ENCODE measurements around the gene ZNF784. TPM values are rescaled to one million over a fixed set of nuclear protein-coding genes. Genes with fewer than 3 reads are reported as not detected.

Gene ZNF784
- total and polyA plus RNA-seq, 2 of the 13 experiments (the other 11 are each of a cell fraction or from before 2014, with no cell fraction given) = 4.1 to 4.2 TPM

- Histone ChIP-seq H3K9me3 (ENCODE audit: low read length) (no peaks in the 10 kb centered on the region), H3K4me2 (ENCODE audit: low read depth, low read length) (no peak overlapping the region), H3K36me3 (replicated peaks in 1 of 2; ENCODE audit: control insufficient read depth in 1 of 2, insufficient read depth in 2 of 2, low read length in 2 of 2) (peaks cover 1 to 3% of the 10 kb centered on the region in 2 experiments; a peak in 1 of 5 replicates), H2AFZ (ENCODE audit: low read length) (no peak overlapping the region), H3K27ac (ENCODE audit: extremely low read length, insufficient read depth, low read length) (no peak overlapping the region), H3K9ac (ENCODE audit: insufficient read depth, low read depth, low read length) (no peak overlapping the region), H4K20me1 (ENCODE audit: insufficient read depth, low read length) (peaks cover 14% of the 10 kb centered on the region; the same call in 1 of the 2 replicates), H3K27me3 (ENCODE audit: control insufficient read depth in 1 of 2, insufficient read depth in 2 of 2, low read length in 2 of 2) (no peaks in the 10 kb centered on the region), H3K79me2 (ENCODE audit: insufficient read depth, low read length) (peaks cover 4% of the 10 kb centered on the region), H3K4me3 (replicated peaks in 1 of 3; ENCODE audit: insufficient read depth in 1 of 3, low read depth in 2 of 3, low read length in 3 of 3) (no peak overlapping the region), H3K4me1 (ENCODE audit: insufficient read depth, low read length) (peaks cover 36% of the 10 kb centered on the region)
- in situ Hi-C loops (cut with HindIII; ENCODE audit: extremely low pct_ligation_motif_present, low pct_unique_long_range_greater_than_20kb) (no loop called here), intact Hi-C loops (cut with micrococcal nuclease; ENCODE audit: unreplicated experiment) (no loop called here)
- 85% methylated on average over 24 of the region's 40 CpGs for WGBS (ENCODE audit: low lambda C conversion rate)
- no TSS peak for BruUV-seq (replicated peaks)
- FAIRE-seq (no peak), ATAC-seq (no peak), DNase-seq (ENCODE audit: low spot score) (no peak)
- ChIA-PET POLR2A (interaction anchor here (0.6 to 2.8 kb wide), 3 partner anchors 13 to 31 kb away, joined by 3 to 23 read pairs (median 3); partner anchors contain the start of gene ZNF865), CTCF (ENCODE audit: low intra/inter-chr PET ratio, low total read pairs) (no interaction called here)
- TF ChIP-seq HNRNPL (IDR thresholded peaks at IDR 0.05; ENCODE audit: low read depth, low read length) = 0 out of 2 replicates have a peak, but pooled peaks have one; percentile 5
- TF ChIP-seq DMTF1 (CRISPR knock-in tag; IDR thresholded peaks at IDR 0.05) = no peak
- no peak for TF ChIP-seq TEAD3 (CRISPR knock-in tag; optimal IDR thresholded peaks at IDR 0.05; ENCODE audit: borderline replicate concordance)
- no peak for TF ChIP-seq NR2F6 (IDR thresholded peaks at IDR 0.05)
- TF ChIP-seq NR2F6 (CRISPR knock-in tag; IDR thresholded peaks at IDR 0.05) = peak; percentile 17; the same call in 1 of the 2 replicates
- TF ChIP-seq FOSL1 (CRISPR knock-in tag; IDR thresholded peaks at IDR 0.05; ENCODE audit: borderline replicate concordance) = no peak
- TF ChIP-seq ZNF773 (CRISPR knock-in tag; IDR thresholded peaks at IDR 0.05; ENCODE audit: borderline replicate concordance) = no peak
- no peak for TF ChIP-seq NFATC3 (CRISPR knock-in tag; IDR thresholded peaks at IDR 0.05)
- no peak for TF ChIP-seq CBFB (CRISPR knock-in tag; IDR thresholded peaks at IDR 0.05)
- no peak for TF ChIP-seq LCORL (IDR thresholded peaks at IDR 0.05)
- no peak for TF ChIP-seq LCORL (CRISPR knock-in tag; IDR thresholded peaks at IDR 0.05)
- TF ChIP-seq FOXA1 (IDR thresholded peaks at IDR 0.05) = no peak
- no peak for TF ChIP-seq FOXA1 (CRISPR knock-in tag; IDR thresholded peaks at IDR 0.05)
- TF ChIP-seq ZMYM3 (CRISPR knock-in tag; IDR thresholded peaks at IDR 0.05) = 0 out of 2 replicates have a peak, but pooled peaks have one; percentile 26
- no peak for TF ChIP-seq MTF1 (CRISPR knock-in tag; IDR thresholded peaks at IDR 0.05)
- TF ChIP-seq ZNF234 (CRISPR knock-in tag; conservative IDR thresholded peaks at IDR 0.05) = no peak
- no peak for TF ChIP-seq CEBPZ (IDR thresholded peaks at IDR 0.05; ENCODE audit: low read length)
- no peak for TF ChIP-seq KLF11 (CRISPR knock-in tag; IDR thresholded peaks at IDR 0.05)
- no peak for TF ChIP-seq HNF1B (CRISPR knock-in tag; IDR thresholded peaks at IDR 0.05)
- TF ChIP-seq RXRA (CRISPR knock-in tag; IDR thresholded peaks at IDR 0.05) = no peak
Measured at GRCh38 chr19:55622242-55622969, 2.0 kb downstream of the ZNF784 start.

Measured in HepG2 (cell line).